Measurements from ENCODE around the gene ACOX3.

GRCh38 chr4:8370835-8371595 is 69.5 kb downstream of the ACOX3 start:
- no peak for TF ChIP-seq CTCF (IDR thresholded peaks at IDR 0.05)
- no peak for TF ChIP-seq POLR2A (IDR thresholded peaks at IDR 0.05)
